CD4-positive, alpha-beta T cell (primary cell): ENCODE results near the gene P3H3. TPM values are rescaled to one million over a fixed set of nuclear protein-coding genes. Genes with fewer than 3 reads are reported as not detected.
A peak's percentile ranks its signal among the peaks of the same experiment; 100 is the strongest.

Experiments
- ATAC-seq: fragments of 200-7000 bp; cut with Tn5 transposase; one replicate; pipeline ENCODE4 v1.10.0; 2022; ENCODE audit warnings: mild to moderate bottlenecking; ENCODE audit not compliant: poor library complexity
- CTCF ChIA-PET: fragments of 350-600 bp; sonication (Branson Sonifier 250); formaldehyde crosslinking; loops from one replicate; lab custom pipeline; 2021; ENCODE audit warnings: antibody characterized with exemption, inconsistent platforms; lab: Charles Lee
- POLR2A ChIA-PET: fragments of 350-600 bp; sonication (Branson Sonifier 250); formaldehyde crosslinking; loops from one replicate; lab custom pipeline; 2021; ENCODE audit warnings: antibody characterized with exemption, inconsistent platforms; lab: Charles Lee
- DNase-seq, 14 experiments: peaks; one replicate each; pipeline ENCODE4 v3.0.0-alpha.2; 2013 to 2020; ENCODE audit warnings: mixed read lengths in 2 of 14
- H3K27ac ChIP-seq, 2 donors: one replicate each; pipeline versions ENCODE4 v1.5.1 to v1.7.0; 2013; ENCODE audit warnings: low read length in 2 of 2, low read depth in 1 of 2, mild to moderate bottlenecking in 1 of 2
- H3K27me3 ChIP-seq, 2 experiments: 1 replicate in 1 of 2; 2 replicates in 1 of 2; pipeline versions ENCODE4 v1.6.1 to v1.7.0; 2013; ENCODE audit warnings: low read length in 2 of 2, control low read depth in 1 of 2, mild to moderate bottlenecking in 1 of 2, moderate library complexity in 1 of 2; ENCODE audit not compliant: insufficient read depth in 2 of 2, control insufficient read depth in 1 of 2
- H3K36me3 ChIP-seq: one replicate; pipeline ENCODE4 v1.6.1; 2013; ENCODE audit warnings: low read length, control low read depth; ENCODE audit not compliant: insufficient read depth
- H3K4me1 ChIP-seq: one replicate; pipeline ENCODE4 v1.6.1; 2013; ENCODE audit warnings: low read length, control low read depth; ENCODE audit not compliant: insufficient read depth
- H3K4me3 ChIP-seq: one replicate; pipeline ENCODE4 v1.5.1; 2013; ENCODE audit warnings: mild to moderate bottlenecking, low read length, moderate library complexity
- H3K9me3 ChIP-seq, 2 experiments: 1 replicate in 1 of 2; 2 replicates in 1 of 2; pipeline versions ENCODE4 v1.6.1 to v1.7.0; 2013; ENCODE audit warnings: low read length in 2 of 2, mild to moderate bottlenecking in 2 of 2, control low read depth in 1 of 2, moderate library complexity in 1 of 2; ENCODE audit not compliant: control insufficient read depth in 1 of 2, insufficient read depth in 1 of 2
- H3K27ac Mint-ChIP-seq: one replicate; pipeline ENCODE4 v1.8.0; 2020; ENCODE audit warnings: mixed read lengths
- H3K27me3 Mint-ChIP-seq: one replicate; pipeline ENCODE4 v1.8.0; 2021; ENCODE audit warnings: mixed read lengths
- H3K36me3 Mint-ChIP-seq: one replicate; pipeline ENCODE4 v1.8.0; 2021; ENCODE audit warnings: low read depth, mixed read lengths
- H3K4me1 Mint-ChIP-seq: one replicate; pipeline ENCODE4 v1.8.0; 2021; ENCODE audit warnings: low read depth, mixed read lengths
- H3K4me3 Mint-ChIP-seq: one replicate; pipeline ENCODE4 v1.8.0; 2020; ENCODE audit warnings: mild to moderate bottlenecking, mixed read lengths
- H3K9me3 Mint-ChIP-seq: one replicate; pipeline ENCODE4 v1.8.0; 2020; ENCODE audit warnings: mixed read lengths
- intact Hi-C, 2 experiments: fragments of 100-400 bp; cut with DNase I in 1 of 2; cut with micrococcal nuclease in 1 of 2; formaldehyde crosslinking; loops; one replicate each; pipeline versions ENCODE4 v1.15.1 to v1.9.0; 2023 to 2025; cut with DNase I, micrococcal nuclease
- total RNA-seq, 174 experiments: library from RNA in 2 of 174; stranded (reverse) in 2 of 174; gene quantifications; one replicate each; pipeline ENCODE4 v1.2.3 and lab custom pipeline; 2021 to 2026
- TF ChIP-seq, protein P1 (sequence below): fragments of 200-600 bp; IDR thresholded peaks from one replicate; pipeline ENCODE4 v1.8.0; 2022; ENCODE audit warnings: antibody characterized with exemption, mild to moderate bottlenecking

The P3H3 gene
- total RNA-seq, 2 experiments from 2014 or later: 2.5 to 4.1 TPM

DNA sequence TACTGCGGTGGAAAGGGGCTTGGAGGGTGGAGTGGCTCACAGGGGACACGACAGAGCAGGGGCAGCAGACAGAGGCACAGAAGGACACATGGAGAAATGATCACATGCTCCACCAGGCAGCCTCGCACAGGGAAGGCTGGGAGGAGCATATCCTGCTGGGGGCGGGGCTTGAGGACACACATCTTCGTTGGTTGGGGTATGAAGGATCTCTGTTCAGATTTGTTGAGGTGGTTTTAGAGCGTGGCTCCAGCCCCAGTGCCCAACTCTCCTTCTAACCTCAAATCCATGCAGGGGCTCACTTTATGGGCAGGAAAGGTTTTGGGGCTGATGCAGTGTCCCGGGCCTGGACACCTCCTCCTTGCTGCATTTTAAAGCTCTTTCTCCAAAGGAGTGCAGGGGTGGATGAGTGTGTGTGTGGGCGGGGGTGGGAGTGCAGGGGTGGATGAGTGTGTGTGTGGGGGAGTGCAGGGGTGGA, 733 bp upstream of the P3H3 start:
- no peaks in the 10 kb centered on the region for H3K36me3 Mint-ChIP-seq
- Histone ChIP-seq H3K9me3 (peaks cover 0 to 6% of the 10 kb centered on the region in 2 experiments), H3K4me1 (peaks cover 35% of the 10 kb centered on the region), H3K27me3 (peaks cover 19 to 25% of the 10 kb centered on the region in 2 experiments), H3K36me3 (no peaks in the 10 kb centered on the region), H3K27ac (no peak overlapping the region), H3K4me3 (no peak overlapping the region)
- DNase-seq (peak in 8 of 14 experiments; percentile 26 to 68 (median 40)), ATAC-seq (no peak)
- peaks cover 17% of the 10 kb centered on the region for H3K4me1 Mint-ChIP-seq
- H3K4me3 Mint-ChIP-seq: peak overlapping the region; percentile 89
- CTCF ChIA-PET: interaction anchor here (1.4 to 2.7 kb wide), 2 partner anchors 61 to 200 kb away, joined by 3 to 6 read pairs; no protein-coding TSS in a partner anchor
- POLR2A ChIA-PET: interaction anchor here (2.8 to 8.0 kb wide), 3 partner anchors 24 to 74 kb away, joined by 16 to 57 read pairs (median 28); partner anchors contain the start of genes CDCA3, MLF2 and USP5
- H3K9me3 Mint-ChIP-seq: no peaks in the 10 kb centered on the region
- peak overlapping the region; percentile 61 for H3K27ac Mint-ChIP-seq
- peaks cover 30% of the 10 kb centered on the region for H3K27me3 Mint-ChIP-seq
- intact Hi-C loops: loop anchor here in 1 of 2 experiments (5.0 kb wide), 2 partner anchors 40 to 265 kb away; partner anchors contain the start of gene CD4
- TF ChIP-seq, protein P1, sequence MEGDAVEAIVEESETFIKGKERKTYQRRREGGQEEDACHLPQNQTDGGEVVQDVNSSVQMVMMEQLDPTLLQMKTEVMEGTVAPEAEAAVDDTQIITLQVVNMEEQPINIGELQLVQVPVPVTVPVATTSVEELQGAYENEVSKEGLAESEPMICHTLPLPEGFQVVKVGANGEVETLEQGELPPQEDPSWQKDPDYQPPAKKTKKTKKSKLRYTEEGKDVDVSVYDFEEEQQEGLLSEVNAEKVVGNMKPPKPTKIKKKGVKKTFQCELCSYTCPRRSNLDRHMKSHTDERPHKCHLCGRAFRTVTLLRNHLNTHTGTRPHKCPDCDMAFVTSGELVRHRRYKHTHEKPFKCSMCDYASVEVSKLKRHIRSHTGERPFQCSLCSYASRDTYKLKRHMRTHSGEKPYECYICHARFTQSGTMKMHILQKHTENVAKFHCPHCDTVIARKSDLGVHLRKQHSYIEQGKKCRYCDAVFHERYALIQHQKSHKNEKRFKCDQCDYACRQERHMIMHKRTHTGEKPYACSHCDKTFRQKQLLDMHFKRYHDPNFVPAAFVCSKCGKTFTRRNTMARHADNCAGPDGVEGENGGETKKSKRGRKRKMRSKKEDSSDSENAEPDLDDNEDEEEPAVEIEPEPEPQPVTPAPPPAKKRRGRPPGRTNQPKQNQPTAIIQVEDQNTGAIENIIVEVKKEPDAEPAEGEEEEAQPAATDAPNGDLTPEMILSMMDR: no peak

DNA sequence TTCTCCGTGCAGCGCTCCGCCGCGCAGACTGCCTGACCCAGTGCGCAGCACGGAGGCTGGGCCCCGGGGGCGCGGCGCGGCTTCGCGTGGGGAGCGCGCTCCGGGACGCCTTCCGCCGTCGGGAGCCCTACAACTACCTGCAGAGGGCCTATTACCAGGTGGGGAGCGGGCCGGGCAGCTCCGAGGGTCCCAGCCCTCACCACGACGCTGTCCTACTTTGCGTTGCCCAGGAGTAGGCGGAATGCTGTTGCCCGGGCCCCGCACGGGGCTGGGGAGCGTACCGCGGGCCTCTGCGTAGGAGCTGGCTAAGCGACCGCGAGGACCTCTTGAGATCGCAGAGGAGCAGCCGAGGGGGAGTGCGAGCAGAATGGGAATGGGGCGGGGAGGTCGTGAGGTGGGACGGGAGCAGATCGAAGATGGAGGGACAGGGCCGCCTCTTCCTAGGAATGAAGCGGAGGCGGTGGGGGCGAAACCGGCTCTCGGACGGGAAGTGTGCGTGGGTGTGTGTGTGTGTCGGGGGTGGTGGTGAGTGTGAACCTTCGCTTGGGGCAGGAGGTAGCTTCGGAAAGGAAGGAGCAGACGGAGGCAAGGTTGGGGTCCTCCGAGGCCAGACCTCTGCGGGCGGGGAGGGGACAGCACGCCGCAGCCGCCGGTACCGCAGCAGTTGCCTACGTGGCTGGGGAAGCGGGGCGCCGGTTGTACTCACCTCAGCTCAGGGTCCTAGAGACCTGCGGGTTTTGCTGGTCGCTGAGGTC, 751 bp downstream of the P3H3 start:
- no peaks in the 10 kb centered on the region for H3K36me3 ChIP-seq
- POLR2A ChIA-PET: interaction anchor here (0.6 to 8.0 kb wide), 20 partner anchors 8 to 294 kb away, joined by 3 to 57 read pairs (median 5); partner anchors contain the start of genes C12orf57, CD4, CDCA3 and COPS7A
- TF ChIP-seq, protein P1: no peak
- H3K4me3 ChIP-seq: peak overlapping the region; percentile 72
- H3K4me3 Mint-ChIP-seq: peak overlapping the region; percentile 91
- DNase-seq (peak in 11 of 14 experiments; percentile 27 to 69 (median 38)), ATAC-seq (peak; percentile 67)
- no peaks in the 10 kb centered on the region for H3K9me3 Mint-ChIP-seq
- peak overlapping the region; percentile 70 for H3K27ac Mint-ChIP-seq
- peaks cover 23% of the 10 kb centered on the region for H3K27me3 Mint-ChIP-seq
- H3K36me3 Mint-ChIP-seq: no peaks in the 10 kb centered on the region
- peaks cover 17% of the 10 kb centered on the region for H3K4me1 Mint-ChIP-seq
- CTCF ChIA-PET: interaction anchor here (1.0 to 2.7 kb wide), 8 partner anchors 18 to 202 kb away, joined by 3 to 10 read pairs (median 6); partner anchors contain the start of genes MLF2 and SPSB2
- intact Hi-C loops: loop anchor here in 1 of 2 experiments (5.0 kb wide), 2 partner anchors 42 to 267 kb away; partner anchors contain the start of gene CD4
- H3K27ac ChIP-seq: no peak overlapping the region
- peaks cover 35% of the 10 kb centered on the region for H3K4me1 ChIP-seq
- peaks cover 0 to 6% of the 10 kb centered on the region in 2 experiments for H3K9me3 ChIP-seq
- H3K27me3 ChIP-seq: peaks cover 19 to 25% of the 10 kb centered on the region in 2 experiments

DNA sequence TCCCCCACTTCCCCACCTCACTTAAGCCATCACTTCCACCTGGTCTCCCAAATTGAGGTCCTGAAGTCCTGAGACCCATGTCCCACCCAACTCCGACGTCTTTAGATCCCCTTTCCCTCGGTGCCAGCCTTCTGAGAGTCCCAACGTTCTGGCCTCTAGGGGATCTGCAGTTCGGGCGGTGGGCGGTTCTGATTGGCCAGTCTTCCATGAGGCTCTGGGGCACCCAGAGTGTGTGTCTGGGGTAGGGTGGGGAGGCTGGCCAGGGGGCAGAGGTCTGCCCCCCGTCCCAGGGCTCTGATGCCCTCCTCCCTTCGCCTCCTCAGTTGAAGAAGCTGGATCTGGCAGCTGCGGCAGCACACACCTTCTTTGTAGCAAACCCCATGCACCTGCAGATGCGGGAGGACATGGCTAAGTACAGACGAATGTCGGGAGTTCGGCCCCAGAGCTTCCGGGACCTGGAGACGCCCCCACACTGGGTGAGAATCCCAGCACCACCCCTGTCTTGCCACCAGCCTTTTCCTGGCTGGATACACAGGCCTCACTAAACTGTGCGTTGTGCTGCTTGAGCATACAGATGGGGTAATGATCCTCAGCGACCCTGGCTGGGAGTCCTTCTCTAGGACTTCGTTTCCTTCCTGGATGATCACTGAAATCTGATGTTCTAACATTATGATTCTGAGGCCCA, 1.5 kb downstream of the P3H3 start:
- Mint-ChIP-seq H3K27me3 (peaks cover 22% of the 10 kb centered on the region), H3K4me1 (peaks cover 17% of the 10 kb centered on the region), H3K36me3 (no peaks in the 10 kb centered on the region), H3K27ac (peak overlapping the region; percentile 70), H3K9me3 (no peaks in the 10 kb centered on the region), H3K4me3 (peak overlapping the region; percentile 91)
- ChIA-PET CTCF (interaction anchor here (1.0 to 2.7 kb wide), 6 partner anchors 19 to 76 kb away, joined by 3 to 10 read pairs (median 7); partner anchors contain the start of genes MLF2 and SPSB2), POLR2A (interaction anchor here (0.8 to 8.0 kb wide), 17 partner anchors 9 to 295 kb away, joined by 3 to 57 read pairs (median 7); partner anchors contain the start of genes C12orf57, CD4, CDCA3 and COPS7A)
- DNase-seq: no peak
- Histone ChIP-seq H3K36me3 (no peaks in the 10 kb centered on the region), H3K9me3 (peaks cover 0 to 6% of the 10 kb centered on the region in 2 experiments), H3K27me3 (peaks cover 19 to 25% of the 10 kb centered on the region in 2 experiments), H3K4me1 (peaks cover 35% of the 10 kb centered on the region), H3K27ac (no peak overlapping the region), H3K4me3 (peak overlapping the region; percentile 72)
- intact Hi-C loops: loop anchor here in 1 of 2 experiments (5.0 kb wide), 2 partner anchors 42 to 267 kb away; partner anchors contain the start of gene CD4
- TF ChIP-seq, protein P1: no peak
- ATAC-seq: no peak
